H9 (cell line): Measurements from ENCODE around the gene HNF1A. TPM values are rescaled to one million over a fixed set of nuclear protein-coding genes. Genes with fewer than 3 reads are reported as not detected.

Experiments used
- DNase-seq: peaks from one replicate; pipeline ENCODE4 v3.0.0-alpha.2; 2017
- H2AFZ ChIP-seq: one replicate; pipeline ENCODE4 v1.6.1; 2013; ENCODE audit warnings: mild to moderate bottlenecking, low read length, control low read depth, moderate library complexity
- H2AK5ac ChIP-seq: 2 replicates; pipeline ENCODE4 v1.6.1; 2013; ENCODE audit warnings: low read length, control low read depth, mixed read lengths; ENCODE audit not compliant: insufficient read length
- H2BK120ac ChIP-seq: one replicate; pipeline ENCODE4 v1.6.1; 2013; ENCODE audit warnings: low read depth, mild to moderate bottlenecking, low read length, control low read depth, inconsistent platforms; ENCODE audit not compliant: poor library complexity, severe bottlenecking
- H2BK12ac ChIP-seq: 2 replicates; pipeline ENCODE4 v1.6.1; 2013; ENCODE audit warnings: low read length, control low read depth, mixed read lengths, low read depth; ENCODE audit not compliant: insufficient read length
- H2BK15ac ChIP-seq: 2 replicates; pipeline ENCODE4 v1.6.1; 2013; ENCODE audit warnings: low read depth, low read length, control low read depth
- H2BK20ac ChIP-seq: one replicate; pipeline ENCODE4 v1.6.1; 2013; ENCODE audit warnings: low read depth, mild to moderate bottlenecking, low read length, control low read depth, inconsistent platforms; ENCODE audit not compliant: poor library complexity, severe bottlenecking
- H2BK5ac ChIP-seq: 2 replicates; pipeline ENCODE4 v1.6.1; 2013; ENCODE audit warnings: low read length, control low read depth, mixed read lengths; ENCODE audit not compliant: insufficient read length
- H3K14ac ChIP-seq: 2 replicates; pipeline ENCODE4 v1.6.1; 2013; ENCODE audit warnings: low read length, control low read depth; ENCODE audit not compliant: insufficient read depth
- H3K18ac ChIP-seq: 2 replicates; pipeline ENCODE4 v1.6.1; 2013; ENCODE audit warnings: low read depth, mild to moderate bottlenecking, mixed read lengths, low read length, control low read depth; ENCODE audit not compliant: insufficient read length
- H3K23ac ChIP-seq: 2 replicates; pipeline ENCODE4 v1.6.1; 2013; ENCODE audit warnings: low read length, control low read depth, mixed read lengths, low read depth; ENCODE audit not compliant: insufficient read length
- H3K23me2 ChIP-seq: 2 replicates; pipeline ENCODE4 v1.6.1; 2013; ENCODE audit warnings: low read depth, mild to moderate bottlenecking, mixed read lengths, low read length, control low read depth; ENCODE audit not compliant: insufficient read length, poor library complexity, severe bottlenecking
- H3K27ac ChIP-seq: 2 replicates; pipeline ENCODE4 v1.5.1; 2013; ENCODE audit warnings: low read length, control low read depth, mixed read lengths, low read depth; ENCODE audit not compliant: insufficient read length
- H3K27me3 ChIP-seq: 2 replicates; pipeline ENCODE4 v1.6.1; 2013; ENCODE audit warnings: low read length, control low read depth, inconsistent platforms; ENCODE audit not compliant: insufficient read depth
- H3K4ac ChIP-seq: 2 replicates; pipeline ENCODE4 v1.6.1; 2013; ENCODE audit warnings: low read depth, mild to moderate bottlenecking, control low read depth, inconsistent platforms, low read length, moderate library complexity
- H3K4me1 ChIP-seq: 2 replicates; pipeline ENCODE4 v1.6.1; 2013; ENCODE audit warnings: low read length, control low read depth, inconsistent platforms; ENCODE audit not compliant: insufficient read depth
- H3K4me2 ChIP-seq: 2 replicates; pipeline ENCODE4 v1.6.1; 2013; ENCODE audit warnings: low read length, control low read depth, mixed read lengths; ENCODE audit not compliant: insufficient read length, insufficient read depth
- H3K56ac ChIP-seq: 2 replicates; pipeline ENCODE4 v1.6.1; 2013; ENCODE audit warnings: low read depth, mild to moderate bottlenecking, mixed read lengths, low read length, control low read depth; ENCODE audit not compliant: insufficient read length
- H3K79me1 ChIP-seq: 2 replicates; pipeline ENCODE4 v1.6.1; 2013; ENCODE audit warnings: low read depth, mild to moderate bottlenecking, moderate library complexity, low read length, control low read depth, inconsistent platforms; ENCODE audit not compliant: insufficient read depth, poor library complexity, severe bottlenecking
- H3K79me2 ChIP-seq: 2 replicates; pipeline ENCODE4 v1.6.1; 2013; ENCODE audit warnings: low read length, control low read depth, inconsistent platforms; ENCODE audit not compliant: insufficient read depth
- H3K9ac ChIP-seq: 2 replicates; pipeline ENCODE4 v1.6.1; 2013; ENCODE audit warnings: low read length, control low read depth, mixed read lengths; ENCODE audit not compliant: insufficient read length; ENCODE audit errors: extremely low read depth
- H3K9me3 ChIP-seq: one replicate; pipeline ENCODE4 v1.6.1; 2013; ENCODE audit warnings: low read depth, low read length, inconsistent platforms; ENCODE audit not compliant: control insufficient read depth
- H3T11ph ChIP-seq: one replicate; pipeline ENCODE4 v1.6.1; 2013; ENCODE audit warnings: mild to moderate bottlenecking, low read length, control low read depth, inconsistent platforms
- H4K20me1 ChIP-seq: one replicate; pipeline ENCODE4 v1.6.1; 2013; ENCODE audit not compliant: control insufficient read depth, insufficient read length, insufficient read depth
- H4K5ac ChIP-seq: 2 replicates; pipeline ENCODE4 v1.6.1; 2013; ENCODE audit warnings: low read depth, mild to moderate bottlenecking, mixed read lengths, low read length, control low read depth; ENCODE audit not compliant: insufficient read length
- H4K8ac ChIP-seq: replicated peaks from 2 replicates; pipeline ENCODE4 v1.6.1; 2013; ENCODE audit warnings: low read length, control low read depth, mixed read lengths, low read depth; ENCODE audit not compliant: insufficient read length
- H4K91ac ChIP-seq: 2 replicates; pipeline ENCODE4 v1.6.1; 2013; ENCODE audit warnings: low read depth, mild to moderate bottlenecking, moderate library complexity, mixed read lengths, low read length, control low read depth; ENCODE audit not compliant: insufficient read length
- H3K27ac Mint-ChIP-seq, 3 experiments: 2 replicates in 2 of 3; 3 replicates in 1 of 3; pipeline ENCODE4 v1.8.0; 2020 to 2021; ENCODE audit warnings: mixed read lengths in 3 of 3, mild to moderate bottlenecking in 1 of 3, moderate library complexity in 1 of 3
- H3K27me3 Mint-ChIP-seq: 2 replicates; pipeline ENCODE4 v1.8.0; 2021; ENCODE audit warnings: low read depth, mild to moderate bottlenecking, moderate library complexity, mixed read lengths
- H3K36me3 Mint-ChIP-seq, 3 experiments: 2 replicates in 2 of 3; 3 replicates in 1 of 3; pipeline ENCODE4 v1.8.0; 2020 to 2021; ENCODE audit warnings: low read depth in 3 of 3, mixed read lengths in 3 of 3; ENCODE audit not compliant: insufficient read depth in 1 of 3
- H3K4me1 Mint-ChIP-seq, 2 experiments: 2 replicates each; pipeline ENCODE4 v1.8.0; 2020; ENCODE audit warnings: mixed read lengths in 2 of 2
- H3K4me3 Mint-ChIP-seq, 2 experiments: 2 replicates in 1 of 2; 3 replicates in 1 of 2; pipeline ENCODE4 v1.8.0; 2020 to 2021; ENCODE audit warnings: mild to moderate bottlenecking in 2 of 2, mixed read lengths in 2 of 2, moderate library complexity in 1 of 2
- H3K9me3 Mint-ChIP-seq, 2 experiments: 2 replicates in 1 of 2; 3 replicates in 1 of 2; pipeline ENCODE4 v1.8.0; 2020; ENCODE audit warnings: mild to moderate bottlenecking in 2 of 2, mixed read lengths in 2 of 2, moderate library complexity in 1 of 2
- WGBS: extraction: QIAGEN DNeasy Blood & Tissue Kit; methylation state at CpG from one replicate; pipeline ENCODE4 v1.1.7; 2013; ENCODE audit warnings: missing lambda C conversion rate, low lambda C conversion rate, mixed read lengths; ENCODE audit not compliant: insufficient read length; ENCODE audit errors: extremely low coverage; 5-methylcytosine and 5-hydroxymethylcytosine counted together
- total RNA-seq: library from RNA; stranded (reverse); gene quantifications from 2 replicates; pipeline ENCODE4 v1.2.1, GENCODE V29; 2021
- TF ChIP-seq, protein P1 (sequence below): fragments of 200-600 bp; sonication (generic); conservative IDR thresholded peaks from 3 replicates; pipeline ENCODE4 v1.8.0; 2021; ENCODE audit warnings: antibody characterized with exemption, mild to moderate bottlenecking

Gene HNF1A
- total RNA-seq, 1 experiment from 2014 or later, result not detected

DNA sequence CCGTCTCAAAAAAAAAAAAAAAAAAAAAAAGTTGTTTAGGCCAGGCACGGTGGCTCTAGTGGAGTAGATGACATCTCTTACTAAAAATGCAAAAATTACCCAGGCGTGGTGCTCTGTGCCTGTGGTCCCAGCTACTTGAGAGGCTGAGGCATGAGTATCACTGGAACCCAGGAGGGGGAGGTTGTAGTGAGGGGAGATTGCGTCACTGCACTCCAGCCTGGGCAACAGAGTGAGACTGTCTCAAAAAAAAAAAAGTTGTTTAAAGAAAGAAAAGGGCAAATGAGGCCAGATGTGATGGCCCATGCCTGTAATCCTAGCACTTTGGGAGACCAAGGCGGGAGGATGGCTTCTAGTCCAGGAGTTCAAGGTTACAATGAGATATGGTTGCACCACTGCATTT lies 37.5 kb upstream of the HNF1A start:
- H3T11ph ChIP-seq, result no peak overlapping the region
- no peak overlapping the region for H3K27ac Mint-ChIP-seq
- no peaks in the 10 kb centered on the region for H3K27me3 ChIP-seq
- no peak overlapping the region for H2BK5ac ChIP-seq
- no peaks in the 10 kb centered on the region for H3K79me2 ChIP-seq
- TF ChIP-seq, protein P1, sequence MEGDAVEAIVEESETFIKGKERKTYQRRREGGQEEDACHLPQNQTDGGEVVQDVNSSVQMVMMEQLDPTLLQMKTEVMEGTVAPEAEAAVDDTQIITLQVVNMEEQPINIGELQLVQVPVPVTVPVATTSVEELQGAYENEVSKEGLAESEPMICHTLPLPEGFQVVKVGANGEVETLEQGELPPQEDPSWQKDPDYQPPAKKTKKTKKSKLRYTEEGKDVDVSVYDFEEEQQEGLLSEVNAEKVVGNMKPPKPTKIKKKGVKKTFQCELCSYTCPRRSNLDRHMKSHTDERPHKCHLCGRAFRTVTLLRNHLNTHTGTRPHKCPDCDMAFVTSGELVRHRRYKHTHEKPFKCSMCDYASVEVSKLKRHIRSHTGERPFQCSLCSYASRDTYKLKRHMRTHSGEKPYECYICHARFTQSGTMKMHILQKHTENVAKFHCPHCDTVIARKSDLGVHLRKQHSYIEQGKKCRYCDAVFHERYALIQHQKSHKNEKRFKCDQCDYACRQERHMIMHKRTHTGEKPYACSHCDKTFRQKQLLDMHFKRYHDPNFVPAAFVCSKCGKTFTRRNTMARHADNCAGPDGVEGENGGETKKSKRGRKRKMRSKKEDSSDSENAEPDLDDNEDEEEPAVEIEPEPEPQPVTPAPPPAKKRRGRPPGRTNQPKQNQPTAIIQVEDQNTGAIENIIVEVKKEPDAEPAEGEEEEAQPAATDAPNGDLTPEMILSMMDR, result no peak
- no peaks in the 10 kb centered on the region for H3K9me3 Mint-ChIP-seq
- no peak overlapping the region for H4K8ac ChIP-seq
- H4K5ac ChIP-seq, result no peak overlapping the region
- WGBS, result no CpG with 5 or more reads among the region's 5 CpGs
- H3K27ac ChIP-seq, result no peak overlapping the region
- H2BK20ac ChIP-seq, result no peak overlapping the region
- H4K91ac ChIP-seq, result no peak overlapping the region
- H2BK12ac ChIP-seq, result no peak overlapping the region
- no peak overlapping the region for H3K9ac ChIP-seq
- H3K36me3 Mint-ChIP-seq, result no peaks in the 10 kb centered on the region
- H3K4ac ChIP-seq, result no peak overlapping the region
- H3K18ac ChIP-seq, result no peak overlapping the region
- no peak overlapping the region for H2AFZ ChIP-seq
- H3K27me3 Mint-ChIP-seq, result no peaks in the 10 kb centered on the region; the same call in 1 of the 2 replicates
- no peaks in the 10 kb centered on the region for H3K4me1 ChIP-seq
- no peak overlapping the region for H3K4me3 Mint-ChIP-seq
- H3K56ac ChIP-seq, result no peak overlapping the region
- H2BK15ac ChIP-seq, result no peak overlapping the region
- H3K4me1 Mint-ChIP-seq, result peaks cover 3 to 5% of the 10 kb centered on the region in 2 experiments; a peak in 2 of 4 replicates
- H4K20me1 ChIP-seq, result no peaks in the 10 kb centered on the region
- H3K9me3 ChIP-seq, result no peaks in the 10 kb centered on the region
- H3K79me1 ChIP-seq, result no peaks in the 10 kb centered on the region
- no peaks in the 10 kb centered on the region for H3K23me2 ChIP-seq
- DNase-seq, result no peak
- H3K14ac ChIP-seq, result no peak overlapping the region
- H2AK5ac ChIP-seq, result no peak overlapping the region
- no peak overlapping the region for H2BK120ac ChIP-seq
- no peak overlapping the region for H3K4me2 ChIP-seq
- H3K23ac ChIP-seq, result no peak overlapping the region
